Activated CD8-positive, alpha-beta memory T cell treated with anti-CD3 and anti-CD28 coated beads, Interleukin-2, amount 50 U/mL, for 1 hour (primary cell): ENCODE data around the gene ACAD11.

Experiments used
- DNase-seq: peaks from one replicate; pipeline ENCODE4 v3.0.0-alpha.2; 2020; ENCODE audit errors: extremely low read depth

Gene ACAD11

GRCh38 chr3:132659365-132660051 is at the start of gene ACAD11:
Gene ACAD11 (minus strand): TSS chr3:132659809. CDS start chr3:132659751, 58 bp downstream.
- DNase-seq, result no peak

GRCh38 chr3:132703733-132704132 is 44.1 kb upstream of the ACAD11 start:
- DNase-seq, result no peak

GRCh38 chr3:132695422-132695821 is 35.8 kb upstream of the ACAD11 start:
- DNase-seq, result no peak

- DNase-seq, result no peak
These were observed 35.4 kb upstream of the ACAD11 start for GRCh38 chr3:132694991-132695390.

- no peak for DNase-seq
These were observed 30.4 kb upstream of the ACAD11 start for GRCh38 chr3:132690040-132690439.

GRCh38 chr3:132682201-132682600 is 22.6 kb upstream of the ACAD11 start:
- no peak for DNase-seq

- DNase-seq, result no peak
These were observed 21.8 kb upstream of the ACAD11 start for GRCh38 chr3:132681421-132681820.

- no peak for DNase-seq
These were observed 20.3 kb upstream of the ACAD11 start for GRCh38 chr3:132679911-132680310.

GRCh38 chr3:132675408-132675807 is 15.8 kb upstream of the ACAD11 start:
- DNase-seq, result no peak

- DNase-seq, result no peak
These were observed 9.7 kb upstream of the ACAD11 start for GRCh38 chr3:132669256-132669777.

- DNase-seq, result no peak
These were observed 5.7 kb upstream of the ACAD11 start for GRCh38 chr3:132665230-132665745.

- DNase-seq, result no peak
These were observed 2.6 kb upstream of the ACAD11 start for GRCh38 chr3:132662212-132662611.

GRCh38 chr3:132661101-132661500 is 1.5 kb upstream of the ACAD11 start:
- no peak for DNase-seq

GRCh38 chr3:132660811-132661070 is 1.1 kb upstream of the ACAD11 start:
- DNase-seq, result no peak

GRCh38 chr3:132660052-132660810 is 622 bp upstream of the ACAD11 start, which contains the start of gene UBA5:
Gene UBA5 (plus strand): TSS chr3:132660329. CDS start chr3:132660538, 209 bp downstream.
- peak; percentile 31 for DNase-seq

- DNase-seq, result no peak
These were observed 627 bp downstream of the ACAD11 start for GRCh38 chr3:132659000-132659364.

GRCh38 chr3:132657869-132658747 is 1.5 kb downstream of the ACAD11 start:
- no peak for DNase-seq

GRCh38 chr3:132655471-132655870 is 4.1 kb downstream of the ACAD11 start:
- no peak for DNase-seq

GRCh38 chr3:132654721-132655120 is 4.9 kb downstream of the ACAD11 start:
- no peak for DNase-seq

GRCh38 chr3:132654190-132654589 is 5.4 kb downstream of the ACAD11 start:
- DNase-seq, result no peak

- DNase-seq, result no peak
These were observed 6.9 kb downstream of the ACAD11 start for GRCh38 chr3:132652640-132653270.

GRCh38 chr3:132650153-132650552 is 9.5 kb downstream of the ACAD11 start:
- DNase-seq, result no peak
